Adipocyte (in vitro differentiated cells): ENCODE measurements around the gene EMILIN3.

Experiments
- DNase-seq: peaks from one replicate; pipeline ENCODE4 v3.0.0-alpha.2; 2015; ENCODE audit warnings: low read depth
- H3K27me3 ChIP-seq: replicated peaks from 2 replicates; pipeline ENCODE4 v1.7.0; 2013; ENCODE audit warnings: mild to moderate bottlenecking, low read length, moderate library complexity; ENCODE audit not compliant: control insufficient read depth, insufficient read depth
- H3K36me3 ChIP-seq: 2 replicates; pipeline ENCODE4 v1.7.0; 2013; ENCODE audit warnings: low read length, mild to moderate bottlenecking, moderate library complexity; ENCODE audit not compliant: control insufficient read depth, insufficient read depth, severe bottlenecking
- H3K4me1 ChIP-seq: 2 replicates; pipeline ENCODE4 v1.7.0; 2013; ENCODE audit warnings: mild to moderate bottlenecking, low read length, moderate library complexity; ENCODE audit not compliant: control insufficient read depth, insufficient read depth
- H3K4me3 ChIP-seq: 2 replicates; pipeline ENCODE4 v1.7.0; 2013; ENCODE audit warnings: mild to moderate bottlenecking, low read length, moderate library complexity
- H3K9ac ChIP-seq: 2 replicates; pipeline ENCODE4 v1.7.0; 2013; ENCODE audit warnings: mild to moderate bottlenecking, low read length, moderate library complexity
- H3K9me3 ChIP-seq: 2 replicates; pipeline ENCODE4 v1.7.0; 2013; ENCODE audit warnings: mild to moderate bottlenecking, low read length, moderate library complexity; ENCODE audit not compliant: control insufficient read depth

The EMILIN3 gene

GRCh38 chr20:41366546-41367392 lies at the start of gene EMILIN3:
TSS of gene EMILIN3 (minus strand) at chr20:41366818. CDS start at chr20:41366634, 184 bp downstream.
- peak; percentile 46 for DNase-seq
- Histone ChIP-seq H3K36me3 (no peaks in the 10 kb centered on the region), H3K27me3 (peaks cover 48% of the 10 kb centered on the region), H3K9me3 (peaks cover 6% of the 10 kb centered on the region), H3K9ac (no peak within 1 kb of the TSS), H3K4me1 (no peaks in the 10 kb centered on the region), H3K4me3 (no peak within 1 kb of the TSS)

GRCh38 chr20:41415191-41415590 lies 48.6 kb upstream of the EMILIN3 start:
- Histone ChIP-seq H3K4me3 (no peak overlapping the region), H3K4me1 (no peaks in the 10 kb centered on the region), H3K9me3 (no peaks in the 10 kb centered on the region), H3K9ac (no peak overlapping the region), H3K27me3 (no peaks in the 10 kb centered on the region), H3K36me3 (peaks cover 85% of the 10 kb centered on the region)
- DNase-seq = no peak

GRCh38 chr20:41413169-41413568 lies 46.6 kb upstream of the EMILIN3 start:
- Histone ChIP-seq H3K36me3 (peaks cover 87% of the 10 kb centered on the region), H3K27me3 (no peaks in the 10 kb centered on the region), H3K9ac (no peak overlapping the region), H3K4me1 (no peaks in the 10 kb centered on the region), H3K9me3 (no peaks in the 10 kb centered on the region), H3K4me3 (no peak overlapping the region)
- DNase-seq = no peak

GRCh38 chr20:41412324-41413120 lies 45.9 kb upstream of the EMILIN3 start:
- no peaks in the 10 kb centered on the region for H3K27me3 ChIP-seq
- DNase-seq = no peak
- H3K4me1 ChIP-seq = no peaks in the 10 kb centered on the region
- H3K36me3 ChIP-seq = peaks cover 84% of the 10 kb centered on the region
- no peak overlapping the region for H3K4me3 ChIP-seq
- H3K9me3 ChIP-seq = no peaks in the 10 kb centered on the region
- no peak overlapping the region for H3K9ac ChIP-seq

GRCh38 chr20:41411391-41411847 lies 44.8 kb upstream of the EMILIN3 start:
- H3K36me3 ChIP-seq = peaks cover 86% of the 10 kb centered on the region
- H3K4me1 ChIP-seq = no peaks in the 10 kb centered on the region
- no peaks in the 10 kb centered on the region for H3K9me3 ChIP-seq
- H3K4me3 ChIP-seq = no peak overlapping the region
- DNase-seq = peak; percentile 78
- H3K9ac ChIP-seq = no peak overlapping the region
- H3K27me3 ChIP-seq = no peaks in the 10 kb centered on the region

- H3K27me3 ChIP-seq = no peaks in the 10 kb centered on the region
- H3K9me3 ChIP-seq = no peaks in the 10 kb centered on the region
- H3K4me1 ChIP-seq = no peaks in the 10 kb centered on the region
- H3K9ac ChIP-seq = no peak overlapping the region
- H3K4me3 ChIP-seq = no peak overlapping the region
- H3K36me3 ChIP-seq = peaks cover 85% of the 10 kb centered on the region
- no peak for DNase-seq
Measured at GRCh38 chr20:41408986-41409385, 42.4 kb upstream of the EMILIN3 start.

- H3K4me3 ChIP-seq = no peak overlapping the region
- H3K4me1 ChIP-seq = no peaks in the 10 kb centered on the region
- H3K9me3 ChIP-seq = no peaks in the 10 kb centered on the region
- no peaks in the 10 kb centered on the region for H3K27me3 ChIP-seq
- H3K9ac ChIP-seq = no peak overlapping the region
- H3K36me3 ChIP-seq = peaks cover 85% of the 10 kb centered on the region
- no peak for DNase-seq
Measured at GRCh38 chr20:41408156-41408794, 41.7 kb upstream of the EMILIN3 start.

GRCh38 chr20:41407607-41408006 lies 41.0 kb upstream of the EMILIN3 start:
- no peak for DNase-seq
- H3K9me3 ChIP-seq = no peaks in the 10 kb centered on the region
- H3K27me3 ChIP-seq = no peaks in the 10 kb centered on the region
- peaks cover 84% of the 10 kb centered on the region for H3K36me3 ChIP-seq
- no peak overlapping the region for H3K4me3 ChIP-seq
- no peak overlapping the region for H3K9ac ChIP-seq
- no peaks in the 10 kb centered on the region for H3K4me1 ChIP-seq

GRCh38 chr20:41406896-41407444 lies 40.4 kb upstream of the EMILIN3 start:
- Histone ChIP-seq H3K27me3 (no peaks in the 10 kb centered on the region), H3K36me3 (peaks cover 82% of the 10 kb centered on the region), H3K4me3 (no peak overlapping the region), H3K9ac (no peak overlapping the region), H3K9me3 (no peaks in the 10 kb centered on the region), H3K4me1 (no peaks in the 10 kb centered on the region)
- no peak for DNase-seq

GRCh38 chr20:41406353-41406752 lies 39.7 kb upstream of the EMILIN3 start:
- Histone ChIP-seq H3K36me3 (peaks cover 81% of the 10 kb centered on the region), H3K9me3 (no peaks in the 10 kb centered on the region), H3K27me3 (no peaks in the 10 kb centered on the region), H3K9ac (no peak overlapping the region), H3K4me1 (no peaks in the 10 kb centered on the region), H3K4me3 (no peak overlapping the region)
- DNase-seq = no peak

- peaks cover 73% of the 10 kb centered on the region for H3K36me3 ChIP-seq
Measured at GRCh38 chr20:41405436-41405835, 38.8 kb upstream of the EMILIN3 start.

More at GRCh38 chr20:41405436-41405835, 38.8 kb upstream of the EMILIN3 start:
- DNase-seq = no peak
- Histone ChIP-seq H3K27me3 (no peaks in the 10 kb centered on the region), H3K4me3 (no peak overlapping the region), H3K4me1 (no peaks in the 10 kb centered on the region), H3K9ac (no peak overlapping the region), H3K9me3 (no peaks in the 10 kb centered on the region)
